Spinal cord (tissue), 10 donors: ENCODE measurements around the gene RIMKLB. TPM values are rescaled to one million over a fixed set of nuclear protein-coding genes. Genes with fewer than 3 reads are reported as not detected.
"Not testable (repeated sequence)": the region's sequence is repeated elsewhere in the genome, so short reads cannot be mapped to it uniquely, and the experiment has no call there.

Experiments used
- DNase-seq, 6 donors: peaks; one replicate each; pipeline versions ENCODE4 v3.0.0 to v3.0.0-alpha.2; 2013 to 2015; ENCODE audit warnings: low spot score in 6 of 6, low read depth in 4 of 6
- H3K27ac ChIP-seq: one replicate; pipeline ENCODE4 v1.5.1; 2013; ENCODE audit warnings: low read depth, low read length, control low read depth
- H3K27me3 ChIP-seq: one replicate; pipeline ENCODE4 v1.6.1; 2013; ENCODE audit warnings: low read length; ENCODE audit not compliant: control insufficient read depth, insufficient read depth
- H3K36me3 ChIP-seq: one replicate; pipeline ENCODE4 v1.6.1; 2013; ENCODE audit warnings: low read length; ENCODE audit not compliant: control insufficient read depth, insufficient read depth
- H3K4me1 ChIP-seq: one replicate; pipeline ENCODE4 v1.6.1; 2013; ENCODE audit warnings: low read length; ENCODE audit not compliant: control insufficient read depth, insufficient read depth
- H3K4me3 ChIP-seq: one replicate; pipeline ENCODE4 v1.5.1; 2013; ENCODE audit warnings: low read depth, low read length, control low read depth
- H3K9me3 ChIP-seq: one replicate; pipeline ENCODE4 v1.6.1; 2013; ENCODE audit warnings: low read length; ENCODE audit not compliant: control insufficient read depth, insufficient read depth
- WGBS: methylation state at CpG from one replicate; pipeline ENCODE4 v1.1.5; 2013; ENCODE audit warnings: missing lambda C conversion rate; ENCODE audit not compliant: insufficient coverage; 5-methylcytosine and 5-hydroxymethylcytosine counted together
- polyA plus RNA-seq, 2 donors: library from polyadenylated mRNA; unstranded; fragments of 120-200 nt; gene quantifications; one replicate each; pipeline ENCODE4 v1.2.1, GENCODE V29; 2013; ENCODE audit not compliant: insufficient read length in 2 of 2
- total RNA-seq, 2 donors: library from RNA; depleted of rRNA in 1 of 2; stranded (reverse); fragments of 120-200 nt in 1 of 2; fragments of >200 nt in 1 of 2; gene quantifications; one replicate each; pipeline versions ENCODE4 v1.2.3 to v1.2.4, GENCODE V29; 2013 to 2014
- donor health status: healthy.

RIMKLB gene
- total and polyA plus RNA-seq, 4 donors = 107 to 203 (median 146) TPM

- Histone ChIP-seq H3K9me3 (no peaks in the 10 kb centered on the region), H3K4me3 (peak overlapping the region; percentile 80), H3K27ac (peak overlapping the region; percentile 50), H3K4me1 (peaks cover 8% of the 10 kb centered on the region), H3K36me3 (peaks cover 7% of the 10 kb centered on the region), H3K27me3 (no peaks in the 10 kb centered on the region)
- no CpG with 5 or more reads among the region's 4 CpGs for WGBS
- DNase-seq = peak in 2 of 6 donors; percentile 28
These were observed 1.9 kb downstream of the RIMKLB start for GRCh38 chr12:8699714-8700113.

DNA sequence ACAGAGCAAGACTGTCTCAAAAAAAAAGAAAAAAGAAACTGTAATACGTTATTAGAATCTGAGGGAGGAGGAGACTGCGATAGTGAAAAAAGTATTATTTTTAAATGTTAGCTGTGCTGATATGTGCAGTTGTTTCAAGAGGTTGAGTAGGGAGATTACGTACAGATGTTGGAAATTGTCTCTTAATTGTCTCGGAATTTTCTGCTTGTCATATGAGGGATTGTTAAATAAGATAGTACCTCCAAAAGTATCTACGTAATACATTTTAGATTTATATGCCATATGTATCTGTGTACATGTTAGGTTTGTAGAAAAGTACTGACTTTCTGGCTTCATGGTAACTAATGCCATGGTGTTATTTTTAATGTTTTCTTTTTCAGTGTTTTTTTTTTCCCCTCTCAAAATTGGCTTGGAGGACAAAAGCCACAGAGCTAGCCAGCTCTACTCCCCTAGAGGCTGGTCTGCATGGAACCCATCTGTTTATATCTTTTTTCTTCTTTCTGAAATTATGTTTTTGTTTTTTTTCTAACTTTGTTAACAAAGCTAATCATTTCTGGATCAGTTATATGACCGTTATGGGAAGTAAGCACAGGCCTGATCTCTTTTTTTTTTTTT lies 3.4 kb downstream of the RIMKLB start:
- peaks cover 7% of the 10 kb centered on the region for H3K36me3 ChIP-seq
- H3K27ac ChIP-seq = no peak overlapping the region
- WGBS = 81% methylated on average over 2 of the region's 6 CpGs
- no peaks in the 10 kb centered on the region for H3K27me3 ChIP-seq
- peaks cover 8% of the 10 kb centered on the region for H3K4me1 ChIP-seq
- no peak overlapping the region for H3K4me3 ChIP-seq
- no peaks in the 10 kb centered on the region for H3K9me3 ChIP-seq
- DNase-seq = no peak

- no CpG with 5 or more reads among the region's 4 CpGs for WGBS
- H3K4me3 ChIP-seq = no peak overlapping the region
- no peak overlapping the region for H3K27ac ChIP-seq
- no peaks in the 10 kb centered on the region for H3K27me3 ChIP-seq
- no peaks in the 10 kb centered on the region for H3K9me3 ChIP-seq
- no peak for DNase-seq
- peaks cover 8% of the 10 kb centered on the region for H3K4me1 ChIP-seq
- peaks cover 7% of the 10 kb centered on the region for H3K36me3 ChIP-seq
These were observed 4.4 kb downstream of the RIMKLB start for GRCh38 chr12:8702159-8702558.

DNA sequence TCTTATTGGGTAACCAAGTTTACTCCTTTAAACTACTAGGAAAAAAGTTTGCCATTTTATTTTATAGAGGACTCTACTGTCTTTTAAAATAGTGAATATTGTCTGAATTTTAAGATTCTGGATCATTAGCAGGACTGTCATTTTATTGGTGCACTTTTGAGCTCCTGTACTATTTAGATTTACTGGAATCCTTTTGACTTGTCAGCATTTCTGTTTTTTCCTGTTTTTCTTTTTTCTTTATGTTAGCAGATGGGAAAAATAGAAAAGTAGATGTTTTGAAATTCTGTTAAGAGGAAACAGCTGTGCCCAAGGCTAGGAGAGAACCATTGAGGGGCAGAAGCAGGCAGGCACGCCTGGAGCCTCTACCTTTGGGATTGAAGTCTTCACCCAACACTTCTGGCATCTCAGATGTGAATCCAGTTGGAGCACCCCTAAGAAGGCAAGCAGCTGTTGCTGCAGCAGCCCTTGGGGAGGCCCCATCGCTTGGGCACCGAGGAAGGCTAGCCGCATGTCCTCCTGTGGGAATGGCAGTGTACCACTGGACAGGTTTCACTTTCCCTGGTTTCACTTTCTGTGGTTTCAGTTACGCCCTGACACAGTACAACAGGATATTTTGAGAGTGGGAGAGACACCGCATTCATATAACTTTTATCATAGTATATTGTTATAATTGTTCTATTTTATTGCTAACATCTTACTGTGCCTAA lies 11.5 kb downstream of the RIMKLB start:
- H3K4me3 ChIP-seq = no peak overlapping the region
- no peak for DNase-seq
- peaks cover 4% of the 10 kb centered on the region for H3K4me1 ChIP-seq
- no peak overlapping the region for H3K27ac ChIP-seq
- WGBS = 89% methylated on average over 3 of the region's 6 CpGs
- H3K9me3 ChIP-seq = no peaks in the 10 kb centered on the region
- peaks cover 6% of the 10 kb centered on the region for H3K36me3 ChIP-seq
- no peaks in the 10 kb centered on the region for H3K27me3 ChIP-seq

DNA sequence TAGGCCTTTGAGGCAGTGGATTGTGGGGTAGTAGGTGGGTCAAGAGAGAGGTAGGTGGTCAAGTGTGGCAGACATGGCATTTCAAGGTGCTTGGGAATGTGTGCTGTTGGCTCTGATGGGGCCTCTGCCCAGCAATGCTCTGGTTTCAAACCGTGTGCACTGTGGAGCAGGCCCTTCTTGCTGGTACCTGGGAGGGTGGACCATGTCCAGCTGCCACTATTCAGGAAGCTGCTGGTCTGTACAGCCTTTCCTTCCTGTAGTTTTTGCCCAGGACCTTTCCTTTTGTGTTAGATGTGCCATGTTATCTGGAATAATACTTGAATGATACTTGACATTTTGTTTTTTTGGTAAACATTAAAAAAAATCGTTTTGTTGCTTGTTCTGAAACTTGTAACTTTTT lies 14.8 kb downstream of the RIMKLB start:
- Histone ChIP-seq H3K27me3 (no peaks in the 10 kb centered on the region), H3K4me3 (no peak overlapping the region), H3K9me3 (no peaks in the 10 kb centered on the region), H3K27ac (no peak overlapping the region), H3K36me3 (peaks cover 9% of the 10 kb centered on the region), H3K4me1 (peaks cover 4% of the 10 kb centered on the region)
- 67% methylated on average over 1 of the region's 2 CpGs for WGBS
- DNase-seq = no peak

- WGBS = 100% methylated on average over 1 of the region's 3 CpGs
- no peak for DNase-seq
- no peaks in the 10 kb centered on the region for H3K9me3 ChIP-seq
- H3K36me3 ChIP-seq = peaks cover 20% of the 10 kb centered on the region
- H3K27me3 ChIP-seq = no peaks in the 10 kb centered on the region
- no peak overlapping the region for H3K27ac ChIP-seq
- no peaks in the 10 kb centered on the region for H3K4me1 ChIP-seq
- no peak overlapping the region for H3K4me3 ChIP-seq
These were observed 24.6 kb downstream of the RIMKLB start for GRCh38 chr12:8722286-8722800.

DNA sequence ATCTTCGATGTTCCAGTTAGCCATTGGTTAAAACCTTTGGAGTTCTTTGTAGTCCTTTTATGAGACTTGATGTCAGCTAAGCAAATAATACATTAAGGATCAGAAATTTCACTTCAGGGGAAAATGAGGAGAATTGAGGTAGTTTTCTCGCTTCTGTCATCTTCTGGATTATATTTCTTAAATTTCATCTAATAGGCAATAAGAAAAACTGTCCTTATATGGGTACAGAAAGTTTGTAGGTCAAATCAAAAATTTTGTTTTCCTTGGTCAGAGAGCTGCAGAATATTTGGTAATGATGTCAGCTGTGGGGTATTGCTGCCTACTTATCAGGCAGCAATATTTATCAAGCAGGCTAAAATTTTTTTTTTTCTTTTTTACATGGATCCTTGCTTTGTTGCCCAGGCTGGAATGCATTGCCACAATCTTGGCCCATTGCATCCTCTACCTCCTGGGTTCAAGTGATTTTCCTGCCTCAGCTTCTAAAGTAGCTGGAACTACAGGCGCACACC lies 37.1 kb downstream of the RIMKLB start:
- H3K9me3 ChIP-seq = no peaks in the 10 kb centered on the region
- H3K36me3 ChIP-seq = peaks cover 11% of the 10 kb centered on the region
- WGBS = 80% methylated on average over 1 of the region's 3 CpGs
- no peak overlapping the region for H3K4me3 ChIP-seq
- no peaks in the 10 kb centered on the region for H3K27me3 ChIP-seq
- no peak overlapping the region for H3K27ac ChIP-seq
- H3K4me1 ChIP-seq = peaks cover 3% of the 10 kb centered on the region
- no peak for DNase-seq

DNA sequence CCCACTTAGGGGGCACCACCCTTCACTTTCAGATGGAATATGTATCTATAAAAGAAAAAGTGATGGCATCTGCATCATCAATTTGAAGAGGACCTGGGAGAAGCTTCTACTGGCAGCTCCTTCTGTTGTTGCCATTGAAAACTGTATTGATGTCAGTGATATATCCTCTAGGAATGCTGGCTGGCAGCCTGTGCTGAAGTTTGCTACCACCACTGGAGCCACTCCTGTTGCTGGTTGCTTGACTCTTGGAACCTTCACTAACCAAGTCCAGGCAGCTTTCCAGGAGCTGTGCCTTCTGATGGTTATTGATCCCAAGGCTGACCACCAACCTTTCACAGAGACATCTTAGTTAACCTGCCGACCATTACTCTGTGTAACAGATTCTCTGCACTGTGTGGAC lies 44.7 kb downstream of the RIMKLB start:
- Histone ChIP-seq H3K27ac (no peak overlapping the region), H3K4me3 (no peak overlapping the region), H3K27me3 (no peaks in the 10 kb centered on the region), H3K9me3 (no peaks in the 10 kb centered on the region), H3K4me1 (no peaks in the 10 kb centered on the region), H3K36me3 (peaks cover 5% of the 10 kb centered on the region)
- no peak for DNase-seq
- 83% methylated on average over 1 of the region's 1 CpG for WGBS

DNA sequence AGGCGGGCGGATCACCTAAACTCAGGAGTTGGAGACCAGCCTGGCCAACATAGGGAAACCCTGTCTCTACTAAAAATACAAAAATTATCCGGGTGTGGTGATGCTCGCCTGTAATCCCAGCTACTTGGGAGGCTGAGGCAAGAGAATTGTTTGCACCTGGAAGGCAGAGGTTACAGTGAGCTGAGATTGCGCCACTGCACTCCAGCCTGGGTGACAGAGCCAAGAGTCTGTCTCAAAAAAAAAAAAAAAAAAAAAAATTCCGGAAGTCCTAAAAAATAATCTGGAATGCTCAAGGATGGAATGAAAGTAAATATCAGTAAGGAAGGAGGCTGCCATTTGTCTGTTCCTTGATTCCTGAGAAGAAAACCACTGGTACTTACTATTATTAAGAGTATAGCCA lies 45.3 kb downstream of the RIMKLB start:
- not testable (repeated sequence) for DNase-seq, H3K9me3 ChIP-seq, H3K27me3 ChIP-seq, H3K36me3 ChIP-seq, H3K4me3 ChIP-seq, H3K27ac ChIP-seq, H3K4me1 ChIP-seq
- 94% methylated on average over 2 of the region's 6 CpGs for WGBS

- not testable (repeated sequence) for H3K27ac ChIP-seq, H3K36me3 ChIP-seq, H3K4me3 ChIP-seq, H3K4me1 ChIP-seq, H3K27me3 ChIP-seq, DNase-seq, H3K9me3 ChIP-seq
- 90% methylated on average over 6 of the region's 8 CpGs for WGBS
These were observed 47.8 kb downstream of the RIMKLB start for GRCh38 chr12:8745631-8746030.
